ENCODE measurements around the gene PRRC2A.
A peak's percentile ranks its signal among the peaks of the same experiment; 100 is the strongest.

The PRRC2A gene

DNA sequence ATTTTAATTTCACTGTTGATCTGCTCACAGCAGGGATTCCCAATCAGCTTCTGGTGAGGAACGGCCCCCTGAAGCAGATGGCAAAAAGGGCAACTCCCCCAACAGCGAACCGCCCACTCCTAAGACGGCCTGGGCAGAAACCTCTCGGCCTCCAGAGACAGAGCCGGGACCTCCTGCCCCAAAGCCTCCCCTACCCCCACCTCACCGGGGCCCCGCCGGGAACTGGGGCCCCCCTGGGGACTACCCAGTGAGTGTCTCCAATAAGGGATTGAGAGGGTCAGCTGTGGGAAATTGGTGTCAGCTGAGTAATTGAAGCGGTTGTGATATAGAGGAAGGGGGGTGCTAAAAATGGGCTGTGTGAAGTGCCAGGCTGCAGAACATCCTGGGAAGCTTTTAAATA, 6.4 kb downstream of the PRRC2A start:
- DNase-seq (ENCODE audit: low read depth) = no peak

DNA sequence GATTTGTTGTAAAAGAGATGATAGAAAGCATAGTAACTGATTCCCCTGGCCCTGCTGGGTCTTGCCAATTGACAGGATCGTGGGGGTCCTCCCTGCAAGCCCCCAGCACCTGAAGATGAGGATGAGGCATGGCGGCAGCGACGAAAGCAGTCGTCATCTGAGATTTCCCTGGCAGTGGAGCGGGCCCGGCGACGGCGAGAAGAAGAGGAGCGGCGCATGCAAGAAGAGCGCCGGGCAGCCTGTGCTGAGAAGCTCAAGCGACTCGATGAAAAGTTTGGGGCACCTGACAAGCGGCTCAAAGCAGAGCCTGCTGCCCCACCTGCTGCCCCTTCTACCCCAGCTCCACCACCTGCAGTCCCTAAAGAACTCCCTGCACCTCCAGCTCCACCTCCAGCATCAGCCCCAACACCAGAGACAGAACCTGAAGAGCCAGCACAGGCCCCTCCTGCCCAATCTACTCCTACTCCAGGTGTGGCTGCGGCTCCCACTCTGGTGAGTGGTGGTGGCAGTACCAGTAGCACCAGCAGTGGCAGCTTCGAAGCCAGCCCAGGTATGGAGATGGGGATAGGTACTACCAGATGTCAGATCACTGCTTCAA, 7.3 kb downstream of the PRRC2A start:
- DNase-seq (ENCODE audit: low read depth) = no peak

DNA sequence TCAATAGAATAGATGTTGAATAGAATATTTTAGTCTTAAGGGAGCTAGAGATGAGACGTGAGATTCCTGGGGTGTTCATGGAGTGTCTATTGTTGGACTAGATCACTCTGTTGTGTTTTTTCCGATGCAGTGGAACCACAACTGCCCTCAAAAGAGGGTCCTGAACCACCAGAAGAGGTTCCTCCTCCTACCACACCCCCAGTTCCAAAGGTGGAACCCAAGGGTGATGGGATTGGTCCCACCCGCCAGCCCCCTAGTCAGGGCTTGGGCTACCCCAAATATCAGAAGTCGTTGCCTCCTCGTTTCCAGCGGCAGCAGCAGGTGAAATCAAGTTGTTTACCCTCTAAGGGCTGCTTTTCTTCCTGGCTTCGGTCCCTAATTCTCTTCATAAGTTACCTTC, 8.5 kb downstream of the PRRC2A start:
- no peak for DNase-seq (ENCODE audit: low read depth)

DNA sequence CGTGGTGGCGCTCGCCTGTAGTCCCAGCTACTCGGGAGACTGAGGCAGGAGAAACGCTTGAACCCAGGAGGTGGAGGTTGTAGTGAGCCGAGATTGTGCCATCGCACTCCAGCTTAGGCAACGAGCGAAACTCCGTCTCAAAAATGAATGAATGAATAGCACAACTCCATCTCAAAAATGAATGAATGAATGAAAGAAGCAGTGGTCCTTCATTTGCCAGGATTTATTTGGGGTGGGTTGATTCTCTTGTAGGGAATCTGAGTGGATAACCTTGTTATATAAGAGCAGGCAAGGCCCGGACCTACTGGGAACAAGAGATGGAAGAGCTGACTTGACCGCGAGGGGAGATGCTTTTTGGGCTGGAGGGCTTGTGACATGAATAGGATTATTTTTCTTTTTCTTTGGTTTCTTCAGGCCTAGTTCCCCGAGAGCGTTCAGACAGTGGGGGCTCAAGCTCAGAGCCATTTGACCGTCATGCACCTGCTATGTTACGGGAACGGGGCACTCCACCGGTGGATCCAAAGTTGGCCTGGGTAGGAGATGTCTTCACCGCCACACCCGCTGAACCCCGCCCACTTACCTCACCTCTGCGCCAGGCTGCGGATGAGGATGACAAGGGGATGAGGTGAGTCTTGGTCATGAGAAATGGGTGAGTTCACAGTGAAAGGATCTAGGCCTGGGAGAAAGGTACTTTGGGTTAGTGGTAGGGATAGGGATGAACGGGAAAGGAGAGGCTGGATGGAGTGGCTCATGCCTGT, 9.8 kb downstream of the PRRC2A start:
- no peak for DNase-seq (ENCODE audit: low read depth)

DNA sequence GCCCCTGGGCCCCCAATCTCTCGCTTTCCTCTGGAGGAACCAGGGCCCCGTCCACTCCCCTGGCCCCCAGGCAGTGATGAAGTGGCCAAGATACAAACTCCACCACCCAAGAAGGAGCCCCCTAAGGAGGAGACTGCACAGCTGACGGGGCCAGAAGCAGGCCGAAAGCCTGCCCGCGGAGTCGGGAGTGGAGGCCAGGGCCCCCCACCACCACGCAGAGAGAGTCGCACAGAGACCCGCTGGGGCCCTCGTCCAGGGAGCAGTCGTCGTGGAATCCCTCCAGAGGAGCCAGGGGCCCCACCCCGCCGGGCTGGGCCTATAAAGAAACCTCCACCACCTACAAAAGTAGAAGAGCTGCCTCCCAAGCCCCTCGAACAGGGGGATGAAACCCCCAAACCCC, 10.7 kb downstream of the PRRC2A start:
- DNase-seq (ENCODE audit: low read depth) = no peak

DNA sequence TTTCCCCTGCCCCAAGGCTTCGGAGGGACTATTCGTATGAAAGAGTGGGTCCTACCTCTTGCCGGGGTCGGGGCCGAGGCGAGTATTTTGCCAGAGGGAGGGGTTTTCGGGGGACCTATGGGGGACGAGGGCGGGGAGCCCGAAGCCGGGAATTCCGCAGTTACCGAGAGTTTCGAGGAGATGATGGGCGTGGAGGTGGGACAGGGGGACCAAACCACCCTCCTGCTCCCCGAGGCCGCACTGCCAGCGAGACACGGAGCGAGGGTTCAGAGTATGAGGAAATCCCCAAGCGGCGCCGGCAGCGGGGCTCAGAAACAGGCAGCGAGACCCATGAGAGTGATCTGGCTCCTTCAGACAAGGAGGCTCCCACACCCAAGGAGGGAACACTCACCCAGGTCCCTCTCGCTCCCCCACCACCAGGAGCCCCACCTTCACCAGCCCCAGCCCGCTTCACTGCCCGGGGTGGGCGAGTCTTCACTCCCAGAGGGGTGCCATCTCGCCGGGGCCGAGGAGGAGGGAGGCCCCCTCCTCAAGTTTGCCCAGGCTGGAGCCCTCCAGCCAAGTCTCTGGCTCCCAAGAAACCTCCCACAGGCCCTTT, 11.3 kb downstream of the PRRC2A start:
- DNase-seq (ENCODE audit: low read depth) = no peak

DNA sequence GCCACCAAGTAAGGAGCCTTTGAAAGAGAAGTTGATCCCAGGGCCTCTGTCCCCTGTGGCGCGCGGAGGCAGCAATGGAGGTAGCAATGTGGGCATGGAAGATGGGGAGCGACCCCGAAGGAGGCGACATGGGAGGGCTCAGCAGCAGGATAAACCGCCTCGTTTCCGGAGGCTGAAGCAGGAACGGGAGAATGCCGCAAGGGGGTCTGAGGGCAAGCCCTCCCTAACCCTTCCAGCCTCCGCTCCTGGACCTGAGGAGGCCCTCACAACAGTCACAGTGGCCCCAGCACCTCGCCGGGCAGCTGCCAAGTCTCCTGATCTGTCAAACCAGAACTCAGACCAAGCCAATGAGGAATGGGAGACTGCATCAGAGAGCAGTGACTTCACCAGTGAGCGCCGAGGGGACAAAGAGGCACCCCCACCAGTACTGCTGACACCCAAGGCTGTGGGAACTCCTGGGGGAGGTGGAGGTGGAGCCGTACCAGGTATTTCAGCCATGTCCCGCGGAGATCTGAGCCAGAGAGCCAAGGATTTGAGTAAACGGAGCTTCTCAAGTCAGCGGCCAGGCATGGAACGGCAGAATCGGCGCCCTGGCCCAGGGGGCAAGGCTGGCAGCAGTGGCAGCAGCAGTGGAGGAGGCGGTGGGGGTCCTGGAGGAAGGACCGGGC, 11.9 kb downstream of the PRRC2A start:
- DNase-seq (ENCODE audit: low read depth) = no peak

DNA sequence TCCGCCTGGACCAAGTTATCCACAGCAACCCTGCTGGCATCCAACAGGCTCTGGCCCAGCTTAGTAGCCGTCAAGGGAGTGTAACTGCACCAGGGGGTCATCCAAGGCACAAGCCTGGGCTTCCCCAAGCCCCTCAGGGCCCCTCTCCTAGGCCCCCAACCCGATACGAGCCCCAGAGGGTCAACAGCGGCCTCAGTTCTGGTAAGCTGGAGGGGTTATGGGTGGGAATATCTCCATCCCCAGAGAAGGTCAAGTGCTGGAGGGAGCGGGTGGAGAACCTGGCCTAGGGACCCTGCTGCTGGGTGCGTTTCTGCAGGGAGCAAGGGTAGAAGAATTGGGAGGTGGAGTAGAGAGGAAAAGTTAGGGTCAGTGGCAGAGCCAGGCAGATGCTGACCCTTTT, 12.9 kb downstream of the PRRC2A start:
- no peak for DNase-seq (ENCODE audit: low read depth)

DNA sequence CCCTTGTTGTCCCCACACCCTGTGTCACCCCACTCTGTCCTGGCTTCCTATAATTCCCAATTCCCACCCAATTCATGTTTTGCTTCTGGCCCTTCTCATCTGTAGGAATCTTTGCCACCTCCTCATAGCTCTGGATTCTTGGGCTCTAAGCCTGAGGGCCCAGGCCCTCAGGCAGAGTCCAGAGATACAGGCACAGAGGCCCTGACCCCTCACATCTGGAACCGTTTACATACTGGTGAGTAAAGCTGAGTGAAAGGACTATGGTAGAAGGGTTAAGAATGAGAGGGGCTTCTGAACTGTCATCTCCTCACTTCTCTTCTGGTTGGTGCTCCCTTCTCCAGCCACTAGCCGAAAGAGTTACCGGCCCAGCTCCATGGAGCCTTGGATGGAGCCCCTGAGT, 13.6 kb downstream of the PRRC2A start:
- DNase-seq (ENCODE audit: low read depth) = no peak

DNA sequence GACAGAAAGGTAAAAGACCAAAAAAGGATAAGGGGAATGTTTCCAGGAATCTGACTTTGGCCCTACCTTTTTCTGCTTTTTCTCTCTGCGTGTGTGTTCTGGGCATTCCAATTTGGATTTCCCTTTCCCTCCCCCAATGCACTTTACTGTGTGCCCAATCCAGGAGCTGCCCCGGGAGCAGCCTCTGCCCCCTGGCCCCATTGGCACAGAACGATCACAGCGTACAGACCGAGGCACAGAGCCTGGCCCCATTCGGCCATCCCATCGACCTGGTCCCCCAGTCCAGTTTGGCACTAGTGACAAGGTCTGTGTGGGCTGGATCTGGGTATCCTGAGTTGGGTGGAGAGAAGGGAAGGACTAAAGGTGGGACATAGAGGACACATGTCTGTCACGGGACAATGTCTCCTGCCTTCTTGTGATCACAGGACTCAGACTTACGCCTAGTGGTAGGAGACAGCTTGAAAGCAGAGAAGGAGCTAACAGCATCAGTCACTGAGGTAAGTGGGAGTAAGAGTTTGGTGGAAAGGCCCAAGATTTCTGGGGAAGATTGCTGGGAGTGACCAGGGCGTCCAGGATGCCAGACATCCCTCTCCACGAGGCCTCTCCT, 14.6 kb downstream of the PRRC2A start:
- DNase-seq (ENCODE audit: low read depth) = no peak

DNA sequence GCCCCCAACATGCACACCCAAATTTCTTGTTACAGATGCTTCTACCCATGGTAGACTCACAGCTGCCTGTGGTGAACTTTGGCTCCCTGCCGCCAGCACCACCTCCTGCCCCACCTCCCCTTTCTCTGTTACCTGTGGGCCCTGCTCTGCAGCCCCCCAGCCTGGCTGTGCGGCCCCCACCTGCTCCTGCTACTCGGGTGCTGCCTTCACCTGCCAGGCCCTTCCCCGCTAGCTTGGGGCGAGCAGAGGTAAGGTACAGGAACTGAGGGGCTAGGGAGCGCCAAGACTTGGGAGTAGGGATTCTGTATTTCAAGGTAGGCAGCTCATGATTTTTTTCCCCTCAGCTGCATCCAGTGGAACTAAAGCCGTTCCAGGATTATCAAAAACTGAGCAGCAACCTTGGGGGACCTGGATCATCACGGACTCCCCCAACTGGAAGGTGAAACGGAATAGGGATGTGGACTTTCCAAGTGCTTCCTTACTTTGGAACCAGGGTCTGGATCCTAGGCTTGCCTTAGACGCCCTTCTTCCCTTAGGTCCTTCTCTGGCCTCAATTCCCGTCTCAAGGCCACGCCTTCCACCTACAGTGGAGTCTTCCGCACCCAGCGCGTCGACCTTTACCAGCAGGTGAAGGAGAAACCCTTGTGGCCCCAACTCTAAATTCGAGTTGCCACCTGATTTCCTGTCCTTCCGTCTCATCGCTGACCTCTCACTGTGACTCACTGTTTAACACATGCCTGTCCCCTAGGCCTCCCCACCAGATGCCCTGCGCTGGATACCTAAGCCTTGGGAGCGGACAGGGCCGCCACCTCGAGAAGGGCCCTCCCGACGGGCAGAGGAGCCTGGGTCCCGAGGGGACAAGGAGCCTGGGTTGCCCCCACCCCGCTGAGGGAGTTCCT, 16.4 kb downstream of the PRRC2A start:
- no peak for DNase-seq (ENCODE audit: low read depth)

DNA sequence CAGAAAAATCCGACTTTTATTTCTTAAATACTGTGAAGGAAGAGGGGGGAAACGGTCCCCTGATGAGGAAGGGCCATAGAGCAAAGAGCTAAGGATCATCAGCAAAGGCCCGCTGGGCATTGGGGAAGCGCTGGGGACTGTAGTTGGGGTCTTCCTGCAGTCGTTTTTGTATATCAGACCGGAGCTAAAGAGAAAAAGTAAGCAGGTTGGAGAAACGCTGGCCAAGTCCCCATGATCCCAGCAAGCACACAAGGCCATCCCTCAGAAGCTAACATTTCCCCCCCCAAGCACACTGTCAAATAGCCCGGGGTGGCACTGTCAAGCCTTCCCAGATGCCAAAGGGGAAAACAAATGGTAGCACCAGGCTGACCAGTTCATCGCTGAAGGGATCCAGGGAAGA, 18.5 kb downstream of the PRRC2A start:
- DNase-seq (ENCODE audit: low read depth) = no peak

DNA sequence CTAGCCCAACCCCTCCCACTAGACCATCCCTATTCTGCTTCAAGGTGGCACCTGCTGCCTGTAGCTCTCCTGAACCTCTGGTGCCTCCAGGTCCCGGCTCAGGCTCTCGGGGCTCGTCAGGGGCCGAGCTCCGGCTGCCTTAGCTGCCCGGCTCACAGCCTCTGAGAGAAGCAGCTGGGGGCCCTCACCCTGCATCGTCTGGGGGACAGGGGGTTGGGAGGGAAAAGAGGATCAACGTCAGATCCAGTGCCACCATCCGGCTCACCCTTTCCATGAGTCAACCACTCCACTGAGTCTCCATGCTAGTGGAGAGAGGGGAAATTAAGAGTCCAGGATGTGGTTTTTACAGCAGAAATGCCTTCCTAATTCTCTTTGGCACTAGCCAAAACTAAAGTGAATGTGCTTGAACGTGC, 18.9 kb downstream of the PRRC2A start:
- DNase-seq (ENCODE audit: low read depth) = no peak

DNA sequence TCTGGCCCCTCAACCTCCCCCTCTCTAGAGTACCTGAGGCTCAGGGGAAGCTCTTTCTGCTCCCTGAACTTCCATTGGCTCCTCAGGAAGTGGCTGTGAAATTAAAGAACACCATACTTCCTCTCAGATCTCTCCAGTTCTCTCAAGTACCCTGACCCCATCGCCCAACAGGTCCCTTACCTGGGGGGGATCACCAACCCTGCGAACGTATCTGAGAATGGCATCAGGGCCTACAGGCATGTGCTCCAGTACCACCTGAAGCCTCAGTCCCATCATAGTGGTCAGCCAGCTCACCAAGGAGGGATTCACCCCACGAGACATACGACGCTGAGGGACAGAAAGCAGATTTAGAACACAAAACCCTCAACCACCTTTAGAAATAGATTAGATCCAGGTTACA, 20.1 kb downstream of the PRRC2A start:
- no peak for DNase-seq (ENCODE audit: low read depth)

DNA sequence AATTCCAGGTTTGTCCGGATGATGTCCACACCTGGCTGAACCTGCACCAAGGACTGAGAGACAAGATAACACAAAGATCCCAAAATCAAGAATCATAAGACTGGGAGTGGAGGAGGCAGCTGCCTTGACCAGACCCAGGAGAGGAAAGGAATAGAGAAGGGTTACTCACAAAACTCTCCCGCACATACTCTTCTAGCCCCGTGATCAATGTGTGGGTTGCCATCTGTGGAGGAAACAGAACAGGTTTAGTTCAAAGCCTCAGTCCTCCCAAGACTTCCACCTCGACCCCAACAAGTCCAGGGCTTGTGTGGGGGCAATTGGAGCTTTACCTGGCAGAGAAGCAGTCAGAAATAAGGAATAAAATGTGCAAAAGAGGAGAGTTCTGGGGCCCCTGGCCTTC, 20.9 kb downstream of the PRRC2A start:
- DNase-seq (ENCODE audit: low read depth) = no peak

DNA sequence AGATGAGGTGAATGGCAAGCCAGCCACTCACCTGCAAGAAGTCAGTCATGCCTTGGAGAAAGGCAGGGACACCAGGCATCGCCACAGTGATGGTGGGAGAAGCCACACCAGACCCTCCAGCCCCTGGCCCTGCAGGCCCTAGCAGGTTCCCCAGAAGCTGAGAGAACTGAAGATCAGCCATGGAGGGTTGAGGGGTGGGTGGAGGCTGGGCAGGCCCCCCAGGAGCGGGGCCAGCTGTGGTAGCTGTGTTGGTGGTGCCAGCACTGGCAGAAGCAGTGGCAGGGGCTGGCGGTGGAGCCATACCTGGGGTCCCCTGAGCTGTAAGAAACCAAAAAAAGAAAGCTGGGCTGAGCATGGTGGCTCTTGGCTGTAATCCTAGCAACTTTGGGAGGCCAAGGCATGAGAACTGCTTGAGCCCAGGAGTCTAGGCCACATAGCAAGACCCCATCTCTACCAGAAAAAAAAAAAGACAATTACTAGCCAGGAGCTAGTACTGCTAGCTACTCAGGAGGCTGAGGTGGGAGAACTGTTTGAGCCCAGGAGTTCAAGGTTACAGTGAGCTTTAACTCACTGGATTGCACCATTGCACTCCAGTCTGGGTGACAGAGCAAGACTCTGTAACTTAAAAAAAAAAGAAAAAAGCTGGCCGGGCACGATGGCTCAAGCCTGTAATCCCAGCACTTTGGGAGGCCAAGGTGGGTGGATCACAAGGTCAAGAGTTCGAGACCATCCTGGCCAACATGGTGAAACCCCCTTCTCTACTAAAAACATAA, 22.5 kb downstream of the PRRC2A start:
- DNase-seq (ENCODE audit: low read depth) = no peak

DNA sequence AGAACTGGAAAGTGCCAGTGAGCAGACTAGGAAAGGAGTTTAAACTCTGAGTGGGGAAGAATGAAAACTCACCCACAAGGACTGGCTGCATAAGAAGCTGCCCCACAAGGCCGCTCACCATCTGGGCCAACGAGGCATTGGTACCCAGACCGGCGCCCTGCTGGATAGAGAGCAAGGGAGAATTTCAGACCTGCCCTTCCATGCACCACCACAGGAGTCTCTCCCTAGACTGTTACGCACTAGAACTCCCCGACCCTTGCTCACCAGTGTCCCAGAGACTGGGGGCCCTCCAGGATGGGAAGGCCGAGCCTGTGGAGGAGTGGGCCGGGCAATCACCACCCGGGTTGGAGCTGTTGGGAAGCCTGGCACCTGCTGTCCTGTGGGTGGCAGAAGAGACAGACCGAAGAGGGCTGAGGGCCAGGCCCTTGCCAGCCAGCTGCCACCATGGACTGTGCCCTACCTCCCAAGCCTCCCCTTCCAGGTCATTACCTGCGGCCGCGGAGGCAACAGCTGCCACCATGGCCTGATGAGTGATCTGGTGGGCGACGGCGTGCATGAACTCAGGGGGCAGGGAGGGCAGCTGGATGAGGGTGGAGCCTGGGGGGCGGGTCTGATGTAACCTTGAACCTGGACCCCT, 23.4 kb downstream of the PRRC2A start:
- no peak for DNase-seq (ENCODE audit: low read depth)

DNA sequence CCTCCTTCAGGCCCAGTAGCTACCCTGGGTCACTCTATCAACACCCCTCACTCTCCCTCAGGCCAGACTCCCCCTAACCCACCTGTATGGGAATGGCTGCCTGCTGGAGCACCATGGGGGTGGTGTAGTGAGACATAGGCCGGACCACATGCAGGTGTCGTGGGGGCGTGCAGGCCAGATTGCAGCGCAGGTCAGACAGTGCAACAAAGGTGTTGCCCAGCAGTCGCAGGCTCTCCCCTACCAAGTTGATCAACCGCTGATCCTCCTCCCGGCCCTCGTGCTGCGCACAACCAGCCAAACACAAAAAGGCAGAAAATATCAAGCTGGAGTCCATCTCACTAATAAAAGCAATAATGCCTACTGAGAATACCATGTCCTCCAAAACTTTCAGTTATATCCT, 24.8 kb downstream of the PRRC2A start:
- DNase-seq (ENCODE audit: low read depth) = no peak

DNA sequence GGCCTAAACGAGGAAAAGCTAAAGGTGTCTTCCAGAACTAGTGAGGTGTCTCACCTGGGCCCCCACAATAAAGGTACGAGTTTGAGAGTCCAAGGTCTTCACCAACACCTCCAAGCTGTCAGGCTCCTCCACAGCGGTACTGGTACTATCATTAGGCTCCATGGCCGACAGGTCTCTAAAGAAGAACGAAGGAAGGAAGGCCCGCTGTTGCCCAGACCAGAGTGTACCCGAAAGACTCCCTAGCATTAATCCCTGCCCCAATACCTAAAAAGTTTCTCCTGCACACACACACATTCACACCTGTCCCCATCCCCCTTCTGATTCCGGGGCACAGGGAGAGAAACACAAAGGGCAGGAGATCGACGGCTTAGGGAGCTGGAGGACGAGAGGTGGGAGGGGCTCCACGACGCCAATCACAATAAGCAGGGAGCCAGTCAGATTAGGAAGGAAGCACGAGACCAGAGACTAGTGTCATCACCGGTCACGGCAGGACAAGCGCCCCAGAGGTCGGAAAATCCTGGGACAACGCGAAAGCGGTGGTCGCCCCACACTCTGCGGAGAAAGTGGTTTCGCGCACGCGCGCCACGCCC, 31.2 kb downstream of the PRRC2A start:
- DNase-seq (ENCODE audit: low read depth) = peak; percentile 72

Measured in GM04504 (cell line).